Adrenal gland (tissue), 12 donors: ENCODE data around the gene DDX51. TPM values are rescaled to one million over a fixed set of nuclear protein-coding genes. Genes with fewer than 3 reads are reported as not detected.
"Not testable (repeated sequence)": the region's sequence is repeated elsewhere in the genome, so short reads cannot be mapped to it uniquely, and the experiment has no call there.

Experiments
- DNase-seq, 7 donors: peaks; one replicate each; pipeline ENCODE4 v3.0.0-alpha.2; 2019 to 2020
- H3K27ac ChIP-seq, 5 donors: fragments of 200-600 bp; sonication (generic) in 4 of 5; 1 replicate in 3 of 5; 2 replicates in 2 of 5; pipeline versions ENCODE4 v1.5.1 to v1.8.0; 2016 to 2020; ENCODE audit warnings: mild to moderate bottlenecking in 1 of 5
- H3K27me3 ChIP-seq: fragments of 200-600 bp; 2 replicates; pipeline ENCODE4 v1.8.0; 2021
- H3K36me3 ChIP-seq, 2 donors: fragments of 200-600 bp; replicated peaks in 1 of 2; 1 replicate in 1 of 2; 2 replicates in 1 of 2; pipeline versions ENCODE4 v1.5.1 to v1.8.0; 2018 to 2022
- H3K4me1 ChIP-seq, 2 donors: fragments of 200-600 bp; replicated peaks in 1 of 2; 1 replicate in 1 of 2; 2 replicates in 1 of 2; pipeline versions ENCODE4 v1.5.1 to v1.8.0; 2018 to 2021
- H3K4me3 ChIP-seq, 4 donors: fragments of 200-600 bp; sonication (generic) in 3 of 4; one replicate each; pipeline ENCODE4 v1.5.1; 2016 to 2018
- H3K9me3 ChIP-seq, 3 donors: fragments of 200-600 bp; sonication (generic) in 1 of 3; replicated peaks in 1 of 3; 1 replicate in 2 of 3; 2 replicates in 1 of 3; pipeline versions ENCODE4 v1.5.1 to v1.8.0; 2016 to 2021
- POLR2A ChIP-seq, 2 donors: fragments of 450-650 bp; IDR thresholded peaks; one replicate each; pipeline ENCODE4 v1.6.1; 2017; ENCODE audit warnings: antibody characterized with exemption in 2 of 2, mild to moderate bottlenecking in 2 of 2, moderate library complexity in 1 of 2
- WGBS, 4 donors: extraction: QIAGEN DNeasy Blood & Tissue Kit in 2 of 4; methylation state at CpG; one replicate each; pipeline versions ENCODE4 v1.1.5 to v1.1.7; 2013 to 2017; 5-methylcytosine and 5-hydroxymethylcytosine counted together
- intact Hi-C, 2 donors: fragments of 100-400 bp; cut with DNase I; formaldehyde crosslinking; loops; one replicate each; pipeline versions ENCODE4 v1.14.1 to v1.15.0; 2022 to 2023
- polyA plus RNA-seq, 3 donors: library from polyadenylated mRNA; stranded (reverse); fragments of 200-250 nt in 2 of 3; fragments of 350-450 nt in 1 of 3; fragmentation: Illumina TruSeq in 1 of 3; extraction: RNeasy Lipid Tissue Mini Kit (QIAGEN cat#74804) in 1 of 3; gene quantifications; one replicate each; pipeline ENCODE4 v1.2.3, GENCODE V29; 2013 to 2014
- total RNA-seq, 9 donors: library from RNA; depleted of rRNA in 4 of 9; stranded (reverse); fragments of >200 nt in 4 of 9; fragments of 120-200 nt in 1 of 9; fragmentation: NEBNext Ultra II Directional in 1 of 9; extraction: Animal tissue kit (Norgen Biotek cat#: 25700) in 1 of 9; gene quantifications; one replicate each; pipeline versions ENCODE4 v1.1.0 to v1.2.4, GENCODE V29; 2013 to 2023
- TF ChIP-seq, protein P1 (sequence below), 6 experiments: fragments of 450-650 bp in 4 of 6; fragments of 200-600 bp in 2 of 6; sonication (generic) in 1 of 6; IDR thresholded peaks; 1 replicate in 5 of 6; 2 replicates in 1 of 6; pipeline versions ENCODE4 v1.5.1 to v1.8.0; 2016 to 2021; ENCODE audit warnings: antibody characterized with exemption in 6 of 6, mild to moderate bottlenecking in 2 of 6, moderate library complexity in 1 of 6
- donor health status: healthy with polysubstance abuse.
- donor health status: Bipolar disorder and iron deficiency.
- donor health status: DM: yes; HTN: yes; CAD: no.
- donor health status: DM: no; HTN: no; CAD: no.
- donor health status: DM: no; HTN: no; CAD: no.
- donor health status: DM: yes; HTN: yes; CAD: no.

DDX51 gene
- total and polyA plus RNA-seq, 12 donors, result 4.8 to 64.4 (median 14.3) TPM

DNA sequence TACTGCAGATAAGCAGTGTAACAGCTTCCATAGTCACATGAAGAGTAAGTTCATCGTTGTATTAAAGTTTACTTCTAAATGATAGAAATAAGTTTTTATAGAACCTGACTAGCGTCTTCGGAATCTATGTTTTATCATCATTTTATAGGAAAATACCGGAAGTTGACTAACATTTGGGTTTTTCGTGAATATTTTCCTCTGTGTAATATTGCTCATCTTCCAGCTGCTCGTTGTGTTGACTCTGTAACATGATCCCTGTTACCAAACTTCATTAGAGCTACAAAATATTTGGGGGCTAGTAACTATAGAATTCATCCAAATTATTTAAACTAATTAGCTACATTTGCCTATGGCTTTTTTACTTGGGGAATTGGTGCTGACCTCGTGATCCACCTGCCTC is 37.2 kb downstream of the DDX51 start:
- H3K27ac ChIP-seq, result no peak overlapping the region
- intact Hi-C loops, result no loop called here
- H3K27me3 ChIP-seq, result no peaks in the 10 kb centered on the region
- no peaks in the 10 kb centered on the region for H3K4me1 ChIP-seq
- WGBS, 4 donors, result 96 to 99% (median 98%) methylated on average over 7 of the region's 7 CpGs
- no peak for TF ChIP-seq POLR2A (IDR thresholded peaks at IDR 0.05)
- TF ChIP-seq, protein P1, sequence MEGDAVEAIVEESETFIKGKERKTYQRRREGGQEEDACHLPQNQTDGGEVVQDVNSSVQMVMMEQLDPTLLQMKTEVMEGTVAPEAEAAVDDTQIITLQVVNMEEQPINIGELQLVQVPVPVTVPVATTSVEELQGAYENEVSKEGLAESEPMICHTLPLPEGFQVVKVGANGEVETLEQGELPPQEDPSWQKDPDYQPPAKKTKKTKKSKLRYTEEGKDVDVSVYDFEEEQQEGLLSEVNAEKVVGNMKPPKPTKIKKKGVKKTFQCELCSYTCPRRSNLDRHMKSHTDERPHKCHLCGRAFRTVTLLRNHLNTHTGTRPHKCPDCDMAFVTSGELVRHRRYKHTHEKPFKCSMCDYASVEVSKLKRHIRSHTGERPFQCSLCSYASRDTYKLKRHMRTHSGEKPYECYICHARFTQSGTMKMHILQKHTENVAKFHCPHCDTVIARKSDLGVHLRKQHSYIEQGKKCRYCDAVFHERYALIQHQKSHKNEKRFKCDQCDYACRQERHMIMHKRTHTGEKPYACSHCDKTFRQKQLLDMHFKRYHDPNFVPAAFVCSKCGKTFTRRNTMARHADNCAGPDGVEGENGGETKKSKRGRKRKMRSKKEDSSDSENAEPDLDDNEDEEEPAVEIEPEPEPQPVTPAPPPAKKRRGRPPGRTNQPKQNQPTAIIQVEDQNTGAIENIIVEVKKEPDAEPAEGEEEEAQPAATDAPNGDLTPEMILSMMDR (IDR thresholded peaks at IDR 0.05), result no peak
- no peak overlapping the region for H3K4me3 ChIP-seq
- peaks cover 0 to 23% of the 10 kb centered on the region in 2 donors for H3K36me3 ChIP-seq
- no peak for DNase-seq
- H3K9me3 ChIP-seq, result no peaks in the 10 kb centered on the region

DNA sequence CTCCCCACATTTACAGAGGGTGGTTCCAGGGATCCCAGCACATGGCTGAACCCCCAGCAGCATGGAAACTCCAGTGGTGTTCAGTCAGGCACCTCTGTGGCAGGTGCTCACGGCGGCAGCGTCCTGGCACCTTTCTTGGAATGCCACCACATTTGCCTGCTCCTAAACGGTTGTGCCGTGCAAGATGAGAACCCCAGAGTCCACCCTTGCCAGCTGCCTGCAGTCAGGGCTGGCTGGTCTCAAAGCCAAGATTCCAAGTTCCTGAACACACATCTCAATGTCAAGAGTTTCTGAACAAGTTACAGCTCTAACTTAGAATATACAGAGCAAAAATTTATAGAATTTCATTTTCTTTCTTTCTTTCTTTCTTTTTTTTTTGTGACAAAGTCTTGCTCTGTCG is 38.7 kb downstream of the DDX51 start:
- H3K36me3 ChIP-seq, result peaks cover 0 to 23% of the 10 kb centered on the region in 2 donors
- H3K27ac ChIP-seq, result no peak overlapping the region
- no peaks in the 10 kb centered on the region for H3K4me1 ChIP-seq
- intact Hi-C loops, result no loop called here
- H3K9me3 ChIP-seq, result no peaks in the 10 kb centered on the region
- WGBS, 4 donors, result 91 to 94% (median 92%) methylated on average over 3 to 6 of the region's 6 CpGs
- DNase-seq, result peak in 1 of 7 donors; percentile 41
- no peak for TF ChIP-seq POLR2A (IDR thresholded peaks at IDR 0.05)
- TF ChIP-seq, protein P1 (IDR thresholded peaks at IDR 0.05), result no peak
- no peak overlapping the region for H3K4me3 ChIP-seq
- no peaks in the 10 kb centered on the region for H3K27me3 ChIP-seq

DNA sequence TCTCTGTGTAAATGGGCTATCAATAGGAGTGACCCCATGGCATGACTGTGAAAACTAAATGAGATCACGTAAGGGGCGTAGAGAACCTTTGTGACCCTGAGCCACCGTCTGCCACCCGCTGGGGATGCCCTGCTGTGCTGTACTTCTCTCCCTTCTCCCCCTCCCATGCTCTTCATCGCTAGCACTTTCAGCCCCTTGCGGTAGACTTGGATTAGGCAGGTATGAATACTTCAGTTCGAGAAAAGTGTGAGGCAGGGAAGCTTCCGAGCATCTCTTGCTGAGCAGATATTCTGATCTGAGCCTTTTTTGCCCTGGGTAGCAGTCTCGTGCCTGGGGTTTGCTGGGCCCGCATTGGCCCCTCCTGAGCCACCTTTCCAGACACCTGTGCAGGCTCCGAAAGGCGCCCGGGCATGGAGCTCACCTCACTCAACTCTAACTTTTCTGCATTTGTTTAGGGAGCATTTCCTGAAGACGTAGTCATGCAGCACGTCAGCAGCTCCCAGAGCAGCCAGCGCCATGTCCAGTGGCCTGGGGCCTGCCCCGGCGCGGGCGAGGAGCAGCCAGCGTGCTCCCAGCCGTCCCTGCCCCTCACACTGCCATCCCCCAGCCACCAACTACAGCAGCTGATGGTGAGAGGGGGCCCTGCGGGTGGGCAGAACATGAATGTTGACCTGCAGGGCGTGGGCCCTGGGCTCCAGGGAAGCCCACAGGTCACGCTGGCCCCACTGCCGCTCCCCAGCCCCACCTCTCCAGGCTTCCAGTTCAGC is 40.4 kb downstream of the DDX51 start:
- WGBS, 4 donors, result 90 to 95% (median 93%) methylated on average over 8 to 26 of the region's 26 CpGs

DNA sequence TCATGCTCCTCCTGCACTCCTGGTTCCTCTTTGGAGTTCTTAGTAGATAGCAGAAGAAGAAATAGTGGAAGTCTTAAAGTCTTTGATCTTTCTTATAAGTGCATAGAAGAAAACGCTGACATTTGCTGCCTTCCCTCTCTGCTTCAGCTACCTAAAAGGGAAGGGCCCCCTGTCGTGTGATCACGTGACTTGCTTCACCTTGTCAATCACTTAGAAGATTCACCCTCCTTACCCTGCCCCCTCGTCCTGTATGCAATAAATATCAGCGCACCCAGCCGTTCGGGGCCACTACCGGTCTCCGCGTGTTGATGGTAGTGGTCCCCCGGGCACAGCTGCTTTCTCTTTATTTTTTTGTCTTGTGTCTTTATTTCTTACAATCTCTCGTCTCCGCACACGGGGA is 41.0 kb downstream of the DDX51 start:
- DNase-seq, result peak in 2 of 7 donors; percentile 3 to 42
- WGBS, 4 donors, result 83 to 87% (median 84%) methylated on average over 14 of the region's 14 CpGs

More for the DNA sequence above, 40.4 kb downstream of the DDX51 start:
- TF ChIP-seq, protein P1 (IDR thresholded peaks at IDR 0.05), result no peak
- no peak for TF ChIP-seq POLR2A (IDR thresholded peaks at IDR 0.05)
- Histone ChIP-seq H3K4me3 (no peak overlapping the region), H3K36me3 (peaks cover 0 to 21% of the 10 kb centered on the region in 2 donors), H3K4me1 (no peaks in the 10 kb centered on the region), H3K27ac (no peak overlapping the region), H3K9me3 (no peaks in the 10 kb centered on the region), H3K27me3 (no peaks in the 10 kb centered on the region)
- intact Hi-C loops, result no loop called here
- peak in 1 of 7 donors; percentile 3 for DNase-seq

DNA sequence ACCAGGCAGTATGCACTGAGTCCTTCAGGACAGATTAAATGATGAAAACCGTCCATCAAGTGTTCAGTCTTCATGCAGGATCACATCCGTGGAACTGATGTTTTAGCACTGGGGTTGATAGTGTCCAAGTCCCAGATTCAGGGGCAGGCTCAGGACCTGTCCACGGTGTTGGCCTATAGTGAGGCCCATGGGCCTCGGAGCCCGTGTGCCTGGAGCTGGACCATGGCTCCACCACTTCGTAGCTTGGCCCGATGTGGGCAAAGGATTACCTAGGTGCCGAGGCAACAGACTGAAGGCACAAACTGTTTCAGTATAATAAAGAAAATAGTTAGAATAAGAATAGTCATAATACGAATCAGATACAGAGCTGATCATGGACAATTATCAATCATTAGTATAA is 41.8 kb downstream of the DDX51 start:
- 87 to 97% (median 92%) methylated on average over 9 of the region's 9 CpGs for WGBS, 4 donors
- H3K27me3 ChIP-seq, result no peaks in the 10 kb centered on the region
- no peaks in the 10 kb centered on the region for H3K9me3 ChIP-seq
- H3K4me1 ChIP-seq, result no peaks in the 10 kb centered on the region
- no peak overlapping the region for H3K4me3 ChIP-seq
- H3K27ac ChIP-seq, result no peak overlapping the region
- peaks cover 0 to 16% of the 10 kb centered on the region in 2 donors for H3K36me3 ChIP-seq
- DNase-seq, result peak in 1 of 7 donors; percentile 1
- intact Hi-C loops, result no loop called here
- TF ChIP-seq POLR2A (IDR thresholded peaks at IDR 0.05), result no peak
- TF ChIP-seq, protein P1 (IDR thresholded peaks at IDR 0.05), result no peak

More for the DNA sequence above, 41.0 kb downstream of the DDX51 start:
- H3K4me3 ChIP-seq, H3K27ac ChIP-seq, H3K27me3 ChIP-seq, intact Hi-C loops, H3K9me3 ChIP-seq, H3K4me1 ChIP-seq: not testable (repeated sequence)
- H3K36me3 ChIP-seq, result peaks cover 0 to 16% of the 10 kb centered on the region in 2 donors
